ENCODE results near the gene CENPB. TPM values are rescaled to one million over a fixed set of nuclear protein-coding genes. Genes with fewer than 3 reads are reported as not detected.

The CENPB gene
- total RNA-seq, 5 donors from 2014 or later (not counting 1 experiment from before 2014, with no cell fraction given) = 37.0 to 79.0 (median 60.8) TPM

GRCh38 chr20:3783511-3784195 is 2.9 kb downstream of the CENPB start:
- Histone ChIP-seq H3K27ac (ENCODE audit: low read length) (no peak overlapping the region), H3K36me3 (ENCODE audit: control insufficient read depth in 2 of 2, extremely low read depth in 1 of 2, insufficient read depth in 1 of 2, low read length in 1 of 2) (no peaks in the 10 kb centered on the region), H3K9me3 (no peaks in the 10 kb centered on the region), H3K4me3 (ENCODE audit: control insufficient read depth in 1 of 2, extremely low read depth in 1 of 2, low read length in 1 of 2) (no peak overlapping the region), H3K4me1 (ENCODE audit: control insufficient read depth in 1 of 2, extremely low read depth in 1 of 2, insufficient read depth in 2 of 2, low read length in 2 of 2) (peaks cover 14 to 46% of the 10 kb centered on the region in 2 experiments), H3K27me3 (replicated peaks in 1 of 2; ENCODE audit: control insufficient read depth in 2 of 2, extremely low read depth in 1 of 2, insufficient read depth in 2 of 2, low read length in 1 of 2) (peaks cover 2 to 8% of the 10 kb centered on the region in 2 experiments)
- 91% methylated on average over 7 of the region's 10 CpGs for WGBS (ENCODE audit: insufficient coverage)
- ChIA-PET CTCF (no interaction called here), POLR2A (no interaction called here)
- Mint-ChIP-seq H3K27me3 (peaks cover 2 to 7% of the 10 kb centered on the region in 2 donors), H3K9me3 (no peaks in the 10 kb centered on the region), H3K4me3 (peak overlapping the region in 2 of 3 donors; percentile 50 to 70), H3K27ac (peak overlapping the region; percentile 32 to 70), H3K4me1 (peaks cover 42 to 59% (median 51%) of the 10 kb centered on the region in 3 donors), H3K36me3 (peaks cover 4% of the 10 kb centered on the region)
- ATAC-seq (replicated peaks in 1 of 4) = no peak
- no peak for DNase-seq

- Mint-ChIP-seq H3K27ac (peak overlapping the region; percentile 32 to 70), H3K27me3 (peaks cover 4 to 7% of the 10 kb centered on the region in 2 donors), H3K36me3 (peaks cover 4% of the 10 kb centered on the region), H3K4me3 (no peak overlapping the region), H3K4me1 (peaks cover 42 to 57% (median 45%) of the 10 kb centered on the region in 3 donors), H3K9me3 (no peaks in the 10 kb centered on the region)
- no peaks in the 10 kb centered on the region for H3K9me3 ChIP-seq
- ATAC-seq (replicated peaks in 1 of 4) (no peak), DNase-seq (no peak)
- CTCF ChIA-PET = no interaction called here
- H3K27ac ChIP-seq (ENCODE audit: low read length) = no peak overlapping the region
- POLR2A ChIA-PET = no interaction called here
- 92% methylated on average over 2 of the region's 2 CpGs for WGBS (ENCODE audit: insufficient coverage)
- H3K4me1 ChIP-seq (ENCODE audit: control insufficient read depth in 1 of 2, extremely low read depth in 1 of 2, insufficient read depth in 2 of 2, low read length in 2 of 2) = peaks cover 12 to 51% of the 10 kb centered on the region in 2 experiments
- no peaks in the 10 kb centered on the region for H3K36me3 ChIP-seq (ENCODE audit: control insufficient read depth in 2 of 2, extremely low read depth in 1 of 2, insufficient read depth in 1 of 2, low read length in 1 of 2)
- no peak overlapping the region for H3K4me3 ChIP-seq (ENCODE audit: control insufficient read depth in 1 of 2, extremely low read depth in 1 of 2, low read length in 1 of 2)
- H3K27me3 ChIP-seq (replicated peaks in 1 of 2; ENCODE audit: control insufficient read depth in 2 of 2, extremely low read depth in 1 of 2, insufficient read depth in 2 of 2, low read length in 1 of 2) = peaks cover 2 to 14% of the 10 kb centered on the region in 2 experiments
Measured at GRCh38 chr20:3783068-3783489, 3.5 kb downstream of the CENPB start.

DNA sequence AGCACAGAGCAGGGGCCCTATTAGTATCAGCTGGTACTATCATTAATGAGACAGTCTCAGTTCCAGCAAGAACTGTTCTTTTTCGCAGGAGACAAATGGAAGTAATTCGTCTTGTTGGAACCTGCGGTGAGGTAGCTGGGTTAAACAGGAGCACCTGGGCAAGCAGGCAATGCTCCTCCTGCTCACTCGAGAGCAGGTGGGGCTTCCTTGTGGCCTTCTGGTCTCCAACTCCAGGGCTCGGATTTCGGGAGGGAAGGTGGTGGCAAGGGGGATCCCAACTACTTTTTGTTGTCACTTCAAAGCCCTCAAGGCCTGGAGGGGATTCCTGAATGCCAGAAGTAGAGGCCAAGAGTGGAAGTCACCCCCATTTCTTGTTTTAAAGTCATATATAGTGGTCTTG is 3.9 kb downstream of the CENPB start:
- H3K36me3 ChIP-seq (ENCODE audit: control insufficient read depth in 2 of 2, extremely low read depth in 1 of 2, insufficient read depth in 1 of 2, low read length in 1 of 2) = no peaks in the 10 kb centered on the region
- H3K4me3 ChIP-seq (ENCODE audit: control insufficient read depth in 1 of 2, extremely low read depth in 1 of 2, low read length in 1 of 2) = no peak overlapping the region
- peaks cover 2 to 18% of the 10 kb centered on the region in 2 experiments for H3K27me3 ChIP-seq (replicated peaks in 1 of 2; ENCODE audit: control insufficient read depth in 2 of 2, extremely low read depth in 1 of 2, insufficient read depth in 2 of 2, low read length in 1 of 2)
- H3K27ac ChIP-seq (ENCODE audit: low read length) = no peak overlapping the region
- H3K4me3 Mint-ChIP-seq = no peak overlapping the region
- H3K36me3 Mint-ChIP-seq = peaks cover 4% of the 10 kb centered on the region
- 100% methylated on average over 4 of the region's 6 CpGs for WGBS (ENCODE audit: insufficient coverage)
- peaks cover 4 to 7% of the 10 kb centered on the region in 2 donors for H3K27me3 Mint-ChIP-seq
- no peaks in the 10 kb centered on the region for H3K9me3 Mint-ChIP-seq
- POLR2A ChIA-PET = no interaction called here
- CTCF ChIA-PET = no interaction called here
- H3K9me3 ChIP-seq = no peaks in the 10 kb centered on the region
- H3K4me1 Mint-ChIP-seq = peaks cover 40 to 56% (median 41%) of the 10 kb centered on the region in 3 donors
- H3K4me1 ChIP-seq (ENCODE audit: control insufficient read depth in 1 of 2, extremely low read depth in 1 of 2, insufficient read depth in 2 of 2, low read length in 2 of 2) = peaks cover 13 to 51% of the 10 kb centered on the region in 2 experiments
- peak overlapping the region in 1 of 2 donors; percentile 58 for H3K27ac Mint-ChIP-seq
- ATAC-seq (replicated peaks in 1 of 4) = no peak
- no peak for DNase-seq

GRCh38 chr20:3781153-3781910 is 5.2 kb downstream of the CENPB start, which contains the start of gene SPEF1:
TSS of gene SPEF1 (minus strand) at chr20:3781448. CDS start at chr20:3781287, 161 bp downstream.
- H3K9me3 ChIP-seq = no peaks in the 10 kb centered on the region
- WGBS (ENCODE audit: insufficient coverage) = 11% methylated on average over 23 of the region's 28 CpGs
- Mint-ChIP-seq H3K9me3 (no peaks in the 10 kb centered on the region), H3K36me3 (peaks cover 4% of the 10 kb centered on the region), H3K27me3 (peaks cover 4 to 7% of the 10 kb centered on the region in 2 donors), H3K27ac (peak within 1 kb of the TSS; percentile 58 to 78), H3K4me3 (peak within 1 kb of the TSS; percentile 30 to 78 (median 57)), H3K4me1 (peaks cover 43 to 59% (median 45%) of the 10 kb centered on the region in 3 donors)
- DNase-seq = peak in 7 of 35 experiments; percentile 17 to 77 (median 29)
- ChIA-PET POLR2A (interaction anchor here in 1 of 2 donors (1.0 kb wide), 1 partner anchor 13 kb away, joined by 3 read pairs; the partner anchor contains the start of gene ADISSP), CTCF (interaction anchor here in 1 of 2 donors (0.8 to 1.3 kb wide), 2 partner anchors 13 to 211 kb away, joined by 3 read pairs; no protein-coding TSS in a partner anchor)
- H3K27ac ChIP-seq (ENCODE audit: low read length) = no peak within 1 kb of the TSS
- ATAC-seq (replicated peaks in 1 of 4) = peak; percentile 19 to 53 (median 31)
- H3K27me3 ChIP-seq (replicated peaks in 1 of 2; ENCODE audit: control insufficient read depth in 2 of 2, extremely low read depth in 1 of 2, insufficient read depth in 2 of 2, low read length in 1 of 2) = peaks cover 2 to 25% of the 10 kb centered on the region in 2 experiments
- peak within 1 kb of the TSS; percentile 30 to 49 for H3K4me3 ChIP-seq (ENCODE audit: control insufficient read depth in 1 of 2, extremely low read depth in 1 of 2, low read length in 1 of 2)
- H3K4me1 ChIP-seq (ENCODE audit: control insufficient read depth in 1 of 2, extremely low read depth in 1 of 2, insufficient read depth in 2 of 2, low read length in 2 of 2) = peaks cover 10 to 54% of the 10 kb centered on the region in 2 experiments
- no peaks in the 10 kb centered on the region for H3K36me3 ChIP-seq (ENCODE audit: control insufficient read depth in 2 of 2, extremely low read depth in 1 of 2, insufficient read depth in 1 of 2, low read length in 1 of 2)

DNA sequence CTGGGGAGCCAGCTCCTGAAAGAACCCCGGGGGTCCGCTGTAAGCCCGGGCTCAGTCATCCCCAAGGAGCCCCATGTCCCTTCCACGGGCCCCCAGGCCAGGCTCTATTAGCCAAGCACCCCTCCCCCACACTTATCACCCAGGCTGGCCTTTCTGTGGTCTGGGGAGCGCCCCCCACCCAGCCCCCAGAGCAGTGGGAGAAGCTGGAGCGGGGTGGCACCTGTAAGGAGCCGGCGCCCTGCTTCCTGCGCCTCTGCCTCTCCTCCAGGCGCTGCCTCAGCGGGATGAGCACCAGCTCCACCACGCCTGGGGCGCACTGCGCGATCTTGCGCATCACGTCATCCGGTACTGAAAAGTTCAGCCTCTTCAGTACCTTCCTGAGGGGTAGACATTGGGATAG is 7.6 kb downstream of the CENPB start:
- peaks cover 2 to 27% of the 10 kb centered on the region in 2 experiments for H3K27me3 ChIP-seq (replicated peaks in 1 of 2; ENCODE audit: control insufficient read depth in 2 of 2, extremely low read depth in 1 of 2, insufficient read depth in 2 of 2, low read length in 1 of 2)
- ATAC-seq (replicated peaks in 1 of 4) (no peak), DNase-seq (no peak)
- 26% methylated on average over 12 of the region's 18 CpGs for WGBS (ENCODE audit: insufficient coverage)
- Mint-ChIP-seq H3K4me3 (peak overlapping the region in 2 of 3 donors; percentile 17 to 79), H3K27me3 (peaks cover 4 to 7% of the 10 kb centered on the region in 2 donors), H3K36me3 (no peaks in the 10 kb centered on the region), H3K9me3 (no peaks in the 10 kb centered on the region), H3K27ac (no peak overlapping the region), H3K4me1 (peaks cover 34 to 46% (median 34%) of the 10 kb centered on the region in 3 donors)
- POLR2A ChIA-PET = no interaction called here
- peaks cover 8 to 34% of the 10 kb centered on the region in 2 experiments for H3K4me1 ChIP-seq (ENCODE audit: control insufficient read depth in 1 of 2, extremely low read depth in 1 of 2, insufficient read depth in 2 of 2, low read length in 2 of 2)
- no peak overlapping the region for H3K4me3 ChIP-seq (ENCODE audit: control insufficient read depth in 1 of 2, extremely low read depth in 1 of 2, low read length in 1 of 2)
- CTCF ChIA-PET = interaction anchor here (0.6 to 1.5 kb wide), 3 partner anchors 11 to 98 kb away, joined by 3 to 6 read pairs (median 3); partner anchors contain the start of gene ADISSP (in 1 of the 2)
- no peaks in the 10 kb centered on the region for H3K36me3 ChIP-seq (ENCODE audit: control insufficient read depth in 2 of 2, extremely low read depth in 1 of 2, insufficient read depth in 1 of 2, low read length in 1 of 2)
- no peaks in the 10 kb centered on the region for H3K9me3 ChIP-seq
- H3K27ac ChIP-seq (ENCODE audit: low read length) = no peak overlapping the region
